Measurements from ENCODE around the gene SPIRE2.

The SPIRE2 gene

DNA sequence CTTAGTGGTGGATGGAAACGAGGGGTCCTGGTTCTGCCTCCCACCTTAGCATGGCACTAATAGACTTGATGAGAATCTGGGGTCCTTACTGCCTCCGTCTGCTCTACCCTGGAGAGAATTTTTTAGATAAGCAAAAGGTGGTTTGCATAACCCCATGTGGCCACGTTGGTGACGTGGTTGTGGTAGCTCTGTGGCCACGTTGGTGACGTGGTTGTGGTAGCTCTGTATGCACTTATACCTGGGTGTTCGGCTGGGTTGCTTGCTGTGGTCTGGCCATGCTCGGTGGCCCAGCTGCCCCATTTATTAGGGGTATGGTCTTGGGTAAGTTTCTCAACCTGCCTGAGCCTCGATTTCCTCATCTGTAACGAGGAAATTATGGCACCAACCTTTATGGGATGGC, 13.0 kb downstream of the SPIRE2 start:
- no peak for DNase-seq (ENCODE audit: low spot score)

DNA sequence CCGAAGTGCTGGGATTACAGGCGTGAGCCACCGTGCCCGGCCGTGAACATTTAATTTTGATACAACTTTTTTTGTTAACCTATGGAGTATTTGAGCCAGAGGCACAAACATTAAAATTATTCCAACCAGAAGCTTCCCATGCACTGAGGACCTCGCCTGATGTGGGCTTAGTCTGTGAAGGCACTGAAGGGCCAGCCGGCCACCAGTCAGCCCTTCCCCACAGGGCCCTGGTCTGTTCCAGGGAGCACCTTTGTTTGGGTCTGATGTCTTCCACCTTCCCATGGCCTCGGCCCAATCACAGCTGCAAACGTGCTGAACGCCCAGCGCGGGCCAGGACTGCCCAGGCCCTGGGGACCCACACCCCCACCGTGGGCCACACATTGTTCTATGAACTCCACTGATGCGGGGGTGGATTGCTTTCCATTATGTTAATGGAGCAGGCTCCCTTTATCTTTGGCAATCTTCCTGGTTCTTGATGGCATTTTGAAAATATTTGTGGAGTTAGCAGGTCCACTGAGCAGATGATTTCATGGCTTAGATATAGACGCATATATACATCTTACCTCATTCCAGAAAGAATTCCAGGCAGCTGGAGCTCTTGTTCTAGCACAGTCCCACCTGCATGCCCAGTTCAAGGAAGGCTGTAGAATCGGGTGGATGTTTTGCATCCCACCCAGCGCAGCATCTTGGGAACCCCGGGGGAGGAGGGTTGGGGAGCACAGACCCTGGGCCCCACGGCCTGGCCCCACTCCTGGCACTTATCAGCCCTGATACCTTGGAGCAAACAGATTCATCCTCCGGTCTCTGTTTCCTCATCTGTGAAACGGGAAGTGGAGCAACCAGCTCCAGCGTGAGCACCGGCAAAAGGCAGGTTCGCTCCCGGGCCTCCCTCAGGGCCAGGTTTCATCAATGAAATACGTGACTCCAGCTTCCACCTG, 14.5 kb downstream of the SPIRE2 start:
- no peak for DNase-seq (ENCODE audit: low spot score)

DNA sequence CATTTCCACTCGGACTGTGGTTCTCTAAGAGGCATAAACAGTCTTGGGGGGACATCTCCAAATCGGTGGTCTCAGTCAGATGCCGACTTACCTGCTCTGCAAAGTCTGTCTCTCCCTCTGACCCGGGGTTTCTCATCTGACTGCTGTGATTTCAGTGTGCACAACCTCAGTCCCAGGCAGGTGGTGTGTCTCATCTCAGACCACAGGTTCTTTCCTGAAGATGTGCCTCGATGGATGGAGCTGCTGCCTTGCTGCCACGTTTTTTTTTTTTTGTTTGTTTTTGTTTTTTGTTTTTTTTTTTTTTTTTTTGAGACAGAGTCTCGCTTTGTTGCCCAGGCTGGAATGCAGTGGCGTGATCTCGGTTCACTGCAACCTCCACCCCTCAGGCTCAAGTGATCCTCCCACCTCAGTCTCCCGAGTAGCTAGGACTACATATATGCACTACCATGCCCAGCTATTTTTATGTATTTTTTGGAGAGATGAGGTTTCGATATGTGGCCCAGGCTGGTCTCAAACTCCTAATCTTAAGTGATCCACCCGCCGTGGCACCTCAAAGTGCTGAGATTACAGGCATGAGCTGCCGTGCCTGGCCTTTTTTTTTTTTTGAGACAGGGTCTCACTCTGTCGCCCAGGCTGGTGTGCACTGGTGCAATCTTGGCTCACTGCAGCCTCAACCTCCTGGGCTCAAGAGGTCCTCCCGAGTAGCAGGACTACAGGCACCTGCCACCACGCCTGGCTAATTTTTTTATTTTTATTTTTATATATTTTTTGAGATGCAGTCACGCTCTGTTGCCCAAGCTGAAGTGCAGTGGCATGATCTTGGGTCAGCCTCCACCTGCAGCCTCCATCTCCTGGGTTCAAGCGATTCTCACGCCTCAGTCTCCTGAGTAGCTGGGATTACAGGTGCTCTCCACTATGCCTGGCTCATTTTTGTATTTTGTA, 15.4 kb downstream of the SPIRE2 start:
- DNase-seq (ENCODE audit: low spot score), result no peak

DNA sequence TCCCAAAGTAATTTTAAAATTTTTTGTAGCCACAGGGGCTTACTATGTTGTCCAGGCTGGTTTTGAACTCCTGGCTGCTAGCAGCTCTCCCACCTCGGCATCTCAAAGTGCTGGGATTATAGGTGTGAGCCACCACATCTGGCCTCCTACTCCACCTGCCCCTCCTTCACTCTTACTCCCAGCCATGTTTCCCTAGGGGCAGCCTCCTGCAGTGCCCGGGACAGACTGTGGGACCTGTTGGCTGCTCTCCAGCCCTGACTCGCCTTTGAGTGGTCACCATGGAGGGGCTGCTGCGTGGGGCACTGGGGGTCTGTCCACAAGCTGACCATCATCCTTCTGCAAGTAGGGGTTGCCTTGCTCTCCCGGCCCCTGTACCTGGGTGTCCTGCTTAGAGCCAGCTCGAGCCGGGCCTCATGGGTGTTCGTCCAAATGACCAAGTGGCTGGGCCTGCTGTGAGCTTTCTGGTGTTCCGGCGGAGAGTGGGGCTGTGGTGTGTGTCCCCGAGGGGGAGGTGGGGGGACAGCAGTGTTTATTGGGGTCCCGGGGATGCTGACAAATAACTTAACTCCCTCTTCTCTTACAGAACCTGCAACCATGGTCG, 16.6 kb downstream of the SPIRE2 start:
- DNase-seq (ENCODE audit: low spot score), result no peak

GRCh38 chr16:89845417-89845816, 17.1 kb downstream of the SPIRE2 start:
- no peak for DNase-seq (ENCODE audit: low spot score)

DNA sequence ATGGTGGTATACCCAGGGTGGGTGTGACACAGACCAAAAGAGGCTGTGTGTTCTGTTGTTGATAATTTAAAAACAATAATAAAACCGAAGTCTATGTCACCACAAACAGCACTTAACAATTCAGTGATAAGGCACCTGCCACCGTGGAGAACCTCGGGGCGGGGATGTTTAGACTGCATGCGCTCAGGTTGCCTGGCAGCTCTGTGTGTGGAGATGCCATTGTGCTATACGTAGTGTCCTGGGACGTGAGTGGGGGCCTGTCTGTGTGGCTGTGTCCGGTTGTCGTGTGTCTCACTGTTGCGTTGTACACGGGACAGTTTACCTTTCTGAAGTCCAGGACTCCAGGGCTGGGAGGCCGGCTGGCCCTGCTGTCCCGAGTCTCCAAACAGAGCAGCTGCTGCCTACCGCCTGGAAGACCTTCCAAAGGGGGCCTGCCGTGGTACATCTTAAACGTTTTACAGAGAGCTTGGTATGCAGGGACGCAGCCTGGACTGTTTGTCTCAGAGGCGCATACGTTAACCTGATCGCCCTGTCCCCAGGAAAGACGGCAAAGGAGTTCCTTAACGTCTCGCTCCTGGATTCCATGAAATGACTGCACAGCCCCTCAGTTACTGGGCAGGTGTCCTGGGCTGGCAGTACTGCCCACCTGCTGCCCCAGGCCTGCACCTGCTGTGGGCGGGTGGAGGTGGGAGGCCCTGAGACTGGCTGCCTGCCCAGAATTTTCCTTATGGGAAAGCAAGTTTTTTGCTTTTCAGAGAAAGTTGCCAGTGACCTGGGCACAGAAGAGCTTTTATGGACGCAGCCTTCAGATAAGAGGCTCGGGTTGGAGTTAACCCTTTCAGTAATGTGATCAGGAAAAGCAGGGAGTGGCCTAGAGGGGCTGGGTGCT, 19.0 kb downstream of the SPIRE2 start:
- no peak for DNase-seq (ENCODE audit: low spot score)

DNA sequence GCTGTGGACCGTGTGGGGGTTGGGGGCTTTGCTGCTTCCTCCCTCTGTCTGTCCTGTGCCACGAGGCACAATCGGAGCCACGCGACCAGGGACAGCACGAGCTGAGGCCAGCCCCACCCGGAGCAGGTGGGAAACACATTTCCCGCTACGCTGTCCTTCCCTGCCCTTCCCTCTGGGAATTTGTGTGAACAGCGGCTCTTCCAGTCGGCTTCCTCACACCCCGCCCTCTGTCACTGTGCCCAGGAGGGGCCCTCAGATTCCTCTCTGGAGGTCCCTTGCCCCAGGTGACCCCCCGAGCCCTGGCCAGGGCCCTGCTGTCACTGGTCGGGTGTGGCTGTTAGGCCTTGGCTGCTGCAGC, 19.6 kb downstream of the SPIRE2 start:
- no peak for DNase-seq (ENCODE audit: low spot score)

GRCh38 chr16:89848974-89849373, 20.7 kb downstream of the SPIRE2 start:
- DNase-seq (ENCODE audit: low spot score), result no peak

DNA sequence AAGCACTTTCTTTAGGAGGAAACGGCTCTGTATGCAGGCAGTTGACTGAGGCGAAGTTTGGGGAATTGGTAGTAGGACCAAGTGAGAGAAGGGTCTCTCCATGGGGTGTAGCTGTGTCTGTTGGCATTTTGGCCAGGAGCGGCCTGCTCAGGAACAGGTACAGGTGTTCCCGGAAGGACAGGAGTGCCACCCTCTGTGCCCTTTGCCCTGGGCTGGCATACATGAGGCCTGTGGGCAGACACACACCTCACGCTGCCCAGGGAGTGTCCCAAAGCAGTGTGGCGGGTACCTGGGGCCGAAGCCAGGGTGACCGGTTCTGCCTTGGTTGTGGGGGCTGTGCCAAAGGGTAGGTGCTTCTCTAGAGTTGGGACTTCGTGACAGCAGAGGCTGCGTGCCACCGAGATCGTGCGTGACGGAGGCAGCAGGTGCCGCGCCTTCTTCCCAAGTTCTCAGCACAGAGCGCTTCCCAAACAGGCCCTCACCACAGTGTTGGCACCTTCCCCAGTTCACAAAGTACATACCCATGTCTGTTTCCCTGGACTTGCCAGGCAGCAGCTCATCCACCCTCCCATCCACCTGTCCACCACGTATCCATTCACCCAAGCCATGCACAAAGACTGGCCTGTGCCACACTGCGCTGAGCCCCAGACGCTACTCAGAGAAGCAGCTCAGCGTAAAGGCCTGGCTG, 25.2 kb downstream of the SPIRE2 start:
- no peak for DNase-seq (ENCODE audit: low spot score)

DNA sequence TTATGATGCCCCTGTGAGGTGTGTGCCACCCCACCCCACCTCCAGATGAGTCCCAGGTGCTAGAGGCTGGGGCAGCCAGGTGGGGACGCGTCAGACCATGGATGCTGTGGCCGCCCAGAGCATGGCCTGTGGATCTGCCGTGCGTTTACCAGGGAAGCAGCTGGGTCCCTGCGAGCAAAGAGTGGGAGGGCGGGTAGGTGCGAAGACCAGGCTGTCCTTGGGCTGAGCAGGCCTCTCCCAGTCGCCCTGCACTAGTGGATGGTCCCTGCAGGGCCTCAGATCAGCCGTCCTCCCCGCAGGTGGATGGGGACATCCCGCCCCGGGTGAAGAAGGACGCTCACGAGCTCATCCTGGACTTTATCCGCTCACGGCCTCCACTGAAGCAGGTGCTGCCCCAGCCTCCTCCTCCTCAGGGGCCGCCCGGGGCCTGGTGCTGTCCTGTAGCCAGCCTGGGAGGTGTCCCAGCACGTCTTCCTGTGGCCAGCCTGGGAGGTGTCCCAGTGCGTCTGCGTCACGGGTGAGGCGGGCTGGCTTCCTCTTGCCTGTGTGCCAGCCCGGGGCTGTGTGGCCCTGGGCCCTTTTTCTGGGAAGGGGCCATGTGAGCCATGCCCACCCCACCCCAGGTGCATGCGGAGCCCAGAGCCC, 27.1 kb downstream of the SPIRE2 start:
- DNase-seq (ENCODE audit: low spot score), result no peak

- DNase-seq (ENCODE audit: low spot score), result no peak
These were observed 27.7 kb downstream of the SPIRE2 start for GRCh38 chr16:89855986-89856385.

DNA sequence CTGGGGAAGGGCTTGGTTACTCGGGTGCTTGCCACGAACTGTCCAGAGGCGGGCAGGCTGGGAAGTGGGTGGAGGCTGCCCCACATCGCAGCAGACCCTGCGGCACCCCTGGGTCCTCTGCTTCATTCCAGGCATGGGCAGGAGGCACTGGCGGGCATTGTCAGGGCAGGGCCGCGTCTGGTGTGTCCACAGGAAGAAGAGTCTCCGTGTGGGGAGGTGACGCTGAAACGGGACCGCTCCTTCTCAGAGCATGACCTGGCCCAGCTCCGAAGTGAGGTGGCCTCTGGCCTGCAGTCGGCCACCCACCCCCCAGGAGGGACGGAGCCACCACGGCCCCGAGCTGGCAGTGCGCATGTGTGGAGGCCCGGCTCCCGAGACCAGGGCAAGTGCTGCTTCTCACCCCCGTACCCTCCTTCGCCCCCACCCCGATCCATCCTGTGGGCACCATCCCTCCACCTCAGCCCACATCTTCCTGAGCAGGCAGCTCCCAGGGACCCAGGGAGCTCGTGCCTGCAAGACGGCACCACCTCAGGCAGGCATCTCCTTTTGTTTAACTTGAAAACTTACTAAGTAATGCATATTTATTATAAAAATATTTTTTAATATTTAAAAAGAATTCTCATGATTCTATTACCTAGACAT, 30.8 kb downstream of the SPIRE2 start:
- no peak for DNase-seq (ENCODE audit: low spot score)

DNA sequence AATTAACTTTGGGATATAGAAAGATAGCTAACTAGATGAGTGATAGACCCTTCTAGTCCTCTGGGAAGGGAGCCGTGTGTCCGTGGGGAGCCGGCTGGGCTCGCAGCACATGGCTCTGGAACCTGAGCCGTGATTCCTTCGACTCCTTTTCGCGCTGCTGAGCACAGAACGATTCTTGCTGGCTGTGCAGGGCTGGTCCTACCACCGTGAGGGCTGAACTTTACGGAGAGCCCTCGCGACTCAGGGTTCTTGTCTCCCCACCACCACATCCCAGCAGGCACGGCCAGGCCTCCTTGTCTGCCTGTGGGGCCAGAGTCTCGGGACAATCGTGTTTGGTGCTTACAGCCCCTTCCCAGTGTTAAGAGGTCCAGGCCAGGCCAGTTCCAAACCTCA, 31.3 kb downstream of the SPIRE2 start:
- DNase-seq (ENCODE audit: low spot score), result no peak

- DNase-seq (ENCODE audit: low spot score), result peak; percentile 94
These were observed 32.6 kb downstream of the SPIRE2 start for GRCh38 chr16:89860747-89861304.

DNA sequence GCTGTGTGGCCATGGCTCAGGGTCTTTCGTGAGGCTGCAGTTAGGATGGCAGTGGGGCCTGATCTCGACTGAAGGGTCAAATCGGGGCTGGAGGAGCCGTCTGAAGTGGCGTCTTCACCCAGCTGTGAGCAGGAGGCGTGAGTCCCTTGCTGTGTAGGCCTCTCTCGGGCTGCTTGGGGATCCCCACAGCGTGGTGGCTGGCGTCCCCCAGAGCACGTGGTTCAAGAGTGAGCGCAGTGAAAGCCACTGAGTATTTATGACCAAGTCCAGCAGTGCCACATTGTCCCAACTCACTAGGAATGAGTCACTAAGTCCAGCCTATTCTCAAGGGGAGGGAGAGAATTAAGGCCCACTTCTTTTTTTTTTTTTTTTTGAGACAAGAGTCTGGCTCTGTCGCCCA, 33.4 kb downstream of the SPIRE2 start:
- no peak for DNase-seq (ENCODE audit: low spot score)

DNA sequence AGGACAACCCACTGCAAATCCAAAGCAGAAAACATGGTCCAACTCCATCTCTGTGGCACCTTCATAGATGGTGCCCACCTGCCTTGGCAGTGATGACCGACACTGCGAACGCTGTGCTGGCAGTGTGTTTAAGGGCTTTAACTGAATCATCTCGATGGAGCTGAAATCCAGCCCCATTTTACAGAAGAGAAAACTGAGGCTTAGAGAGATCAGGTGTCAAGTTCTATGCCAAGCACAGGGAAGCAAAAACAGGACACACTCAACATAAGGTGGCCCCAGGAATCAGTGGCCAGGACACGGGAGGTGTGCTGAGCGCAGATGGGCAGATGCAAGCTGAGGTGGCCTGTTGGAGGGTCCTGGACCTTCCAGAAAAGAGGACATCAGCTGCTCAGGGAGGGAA, 34.5 kb downstream of the SPIRE2 start:
- no peak for DNase-seq (ENCODE audit: low spot score)

- no peak for DNase-seq (ENCODE audit: low spot score)
These were observed 35.7 kb downstream of the SPIRE2 start for GRCh38 chr16:89863741-89864526.

GRCh38 chr16:89864527-89864820, 36.2 kb downstream of the SPIRE2 start:
- no peak for DNase-seq (ENCODE audit: low spot score)

- no peak for DNase-seq (ENCODE audit: low spot score)
These were observed 39.6 kb downstream of the SPIRE2 start for GRCh38 chr16:89867918-89868317.
